Measurements from ENCODE around the gene RIMKLA. TPM values are rescaled to one million over a fixed set of nuclear protein-coding genes. Genes with fewer than 3 reads are reported as not detected.

RIMKLA gene
- total RNA-seq, 2 experiments from 2014 or later: 2.5 TPM

DNA sequence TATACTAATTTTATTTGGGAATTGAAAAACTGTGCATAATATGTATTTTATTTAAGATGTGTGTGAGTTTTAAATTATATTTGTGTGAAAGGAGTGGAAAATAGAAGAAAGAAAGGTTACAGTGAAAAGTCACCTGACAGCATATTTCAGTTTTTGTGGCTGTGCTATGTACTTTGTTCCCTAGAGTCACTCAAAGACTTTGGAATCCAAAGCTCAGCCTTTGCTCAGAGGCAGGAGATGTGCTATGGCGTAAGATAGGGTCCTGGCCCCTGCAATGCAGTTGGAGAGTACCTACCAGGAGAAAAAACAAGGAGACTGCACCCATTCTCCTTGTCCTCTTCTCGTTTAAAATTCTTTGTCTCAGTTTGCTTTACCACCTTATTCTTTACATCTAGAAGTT lies 85.4 kb downstream of the RIMKLA start:
- H3K27ac Mint-ChIP-seq: no peak overlapping the region
- DNase-seq (no peak), ATAC-seq (no peak)
- peaks cover 23% of the 10 kb centered on the region for H3K4me1 Mint-ChIP-seq (ENCODE audit: low read depth)
- CTCF ChIA-PET: no interaction called here
- peaks cover 5% of the 10 kb centered on the region for H3K36me3 Mint-ChIP-seq (ENCODE audit: low read depth)
- peaks cover 13% of the 10 kb centered on the region for H3K27me3 Mint-ChIP-seq (ENCODE audit: low read depth)
- H3K4me3 Mint-ChIP-seq: no peak overlapping the region
- H3K9me3 Mint-ChIP-seq (ENCODE audit: insufficient read depth): no peaks in the 10 kb centered on the region
- POLR2A ChIA-PET: no interaction called here

DNA sequence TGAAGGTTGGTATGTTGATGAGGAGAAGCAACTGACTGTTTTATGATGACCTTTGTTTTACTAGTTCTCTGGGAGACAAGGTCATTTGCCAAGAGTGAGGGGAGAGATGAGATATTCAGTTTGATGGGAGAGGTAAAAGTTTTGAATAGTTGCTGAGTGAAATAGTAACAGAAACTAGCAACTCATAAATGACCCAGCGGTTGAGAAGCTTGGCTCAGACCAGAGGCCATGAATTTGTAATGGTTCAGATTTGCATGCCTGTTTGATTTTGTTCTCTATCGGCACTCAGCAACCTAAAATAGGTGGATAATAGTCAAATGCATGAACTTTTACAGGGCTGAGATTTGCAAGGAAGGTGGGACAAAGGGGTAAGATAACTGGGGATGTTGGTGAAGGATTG lies 89.1 kb downstream of the RIMKLA start:
- no peak for ATAC-seq
- no peak overlapping the region for H3K27ac Mint-ChIP-seq

More for the DNA sequence above, 89.1 kb downstream of the RIMKLA start:
- ChIA-PET POLR2A (no interaction called here), CTCF (no interaction called here)
- Mint-ChIP-seq H3K36me3 (ENCODE audit: low read depth) (no peaks in the 10 kb centered on the region), H3K9me3 (ENCODE audit: insufficient read depth) (no peaks in the 10 kb centered on the region), H3K27me3 (ENCODE audit: low read depth) (peaks cover 7% of the 10 kb centered on the region), H3K4me3 (no peak overlapping the region), H3K4me1 (ENCODE audit: low read depth) (no peaks in the 10 kb centered on the region)
- no peak for DNase-seq

Other genes starting within 250 kb of the RIMKLA start
- gene GUCA2B, start 227.4 kb upstream of the RIMKLA start, total RNA-seq: not detected
- not detected for gene GUCA2A, start 216.0 kb upstream of the RIMKLA start, total RNA-seq
- gene FOXJ3, start 45.6 kb upstream of the RIMKLA start, total RNA-seq: 10 to 100 TPM; 41.5 to 44.5 TPM
- under 1 TPM; 0.63 to 0.79 TPM for gene ZMYND12, start 75.2 kb downstream of the RIMKLA start, total RNA-seq
- gene PPCS, start 75.8 kb downstream of the RIMKLA start, total RNA-seq: 10 to 100 TPM; 34.4 to 36.2 TPM
- gene CCDC30, start 82.5 kb downstream of the RIMKLA start, total RNA-seq: 1 to 10 TPM; 1.7 to 2.2 TPM